HepG2 (cell line): Measurements from ENCODE around the gene EMC1. TPM values are rescaled to one million over a fixed set of nuclear protein-coding genes. Genes with fewer than 3 reads are reported as not detected.

ENCODE experiments used
- ASH2L ChIP-seq: fragments of 300-600, 200-600 bp; sonication (generic); IDR thresholded peaks from 2 replicates; pipeline ENCODE4 v1.7.0; 2017; ENCODE audit warnings: low read depth, mild to moderate bottlenecking, moderate library complexity, mixed read lengths, low read length; ENCODE audit not compliant: insufficient read length
- CENPX ChIP-seq: sonication (generic); formaldehyde crosslinking; IDR thresholded peaks from 2 replicates; pipeline ENCODE4 v1.9.0; 2021; ENCODE audit warnings: mild to moderate bottlenecking, missing genetic modification reagents, moderate library complexity
- EHMT2 ChIP-seq: fragments of 200-600 bp; sonication (generic); IDR thresholded peaks from 2 replicates; pipeline ENCODE4 v1.7.0; 2017; ENCODE audit warnings: antibody characterized with exemption, low read depth, low read length, borderline replicate concordance
- GABPB1 ChIP-seq: IDR thresholded peaks from 2 replicates; pipeline ENCODE4 v1.6.1; 2016; ENCODE audit warnings: mild to moderate bottlenecking, missing genetic modification reagents, moderate library complexity, missing compliant biosample characterization
- GPBP1L1 ChIP-seq: sonication (generic); formaldehyde crosslinking; IDR thresholded peaks from 2 replicates; pipeline ENCODE4 v1.5.0; 2020; ENCODE audit warnings: mild to moderate bottlenecking, missing genetic modification reagents
- KLF11 ChIP-seq: IDR thresholded peaks from 2 replicates; pipeline ENCODE4 v1.6.1; 2016; ENCODE audit warnings: missing compliant biosample characterization
- MED13 ChIP-seq: sonication (generic); formaldehyde crosslinking; IDR thresholded peaks from 2 replicates; pipeline ENCODE4 v1.5.0; 2020; ENCODE audit warnings: missing genetic modification reagents
- NCOA5 ChIP-seq: sonication (generic); formaldehyde crosslinking; IDR thresholded peaks from 2 replicates; pipeline ENCODE4 v1.4.0; 2020; ENCODE audit warnings: missing genetic modification reagents
- NR2F6 ChIP-seq, 2 experiments: IDR thresholded peaks; 2 replicates each; pipeline ENCODE4 v1.6.1; 2016; ENCODE audit warnings: antibody characterized with exemption in 1 of 2, mild to moderate bottlenecking in 1 of 2
- RORA ChIP-seq: sonication (generic); formaldehyde crosslinking; IDR thresholded peaks from 2 replicates; pipeline ENCODE4 v1.5.0; 2020; ENCODE audit warnings: mild to moderate bottlenecking, missing genetic modification reagents, moderate library complexity
- SOX5 ChIP-seq: IDR thresholded peaks from 2 replicates; pipeline ENCODE4 v1.6.1; 2016; ENCODE audit warnings: borderline replicate concordance
- TP53 ChIP-seq: sonication (generic); formaldehyde crosslinking; conservative IDR thresholded peaks from 2 replicates; pipeline ENCODE4 v1.4.0; 2020; ENCODE audit warnings: missing genetic modification reagents
- TSC22D2 ChIP-seq: sonication (generic); formaldehyde crosslinking; IDR thresholded peaks from 2 replicates; pipeline ENCODE4 v1.5.1; 2020; ENCODE audit warnings: missing genetic modification reagents, mild to moderate bottlenecking, borderline replicate concordance
- XRCC5 ChIP-seq: fragments of 200-400 bp; formaldehyde crosslinking; optimal IDR thresholded peaks from 2 replicates; pipeline ENCODE3; 2017; ENCODE audit warnings: mild to moderate bottlenecking, low read length
- ZBTB38 ChIP-seq: sonication (generic); formaldehyde crosslinking; IDR thresholded peaks from 2 replicates; pipeline ENCODE4 v1.5.1; 2020; ENCODE audit warnings: mild to moderate bottlenecking, missing genetic modification reagents
- ZFP36L2 ChIP-seq: sonication (generic); formaldehyde crosslinking; IDR thresholded peaks from 2 replicates; pipeline ENCODE4 v1.4.0; 2020; ENCODE audit warnings: missing genetic modification reagents
- ZKSCAN5 ChIP-seq: sonication (generic); formaldehyde crosslinking; IDR thresholded peaks from 2 replicates; pipeline ENCODE4 v1.5.1; 2020; ENCODE audit warnings: mild to moderate bottlenecking, missing genetic modification reagents
- ZNF3 ChIP-seq: IDR thresholded peaks from 2 replicates; pipeline ENCODE4 v1.7.0; 2017; ENCODE audit warnings: inconsistent platforms
- ZNF333 ChIP-seq: sonication (generic); formaldehyde crosslinking; IDR thresholded peaks from 2 replicates; pipeline ENCODE4 v1.4.0; 2020; ENCODE audit warnings: mild to moderate bottlenecking, missing genetic modification reagents, borderline replicate concordance
- ZNF343 ChIP-seq: sonication (generic); formaldehyde crosslinking; IDR thresholded peaks from 2 replicates; pipeline ENCODE4 v1.4.0; 2020; ENCODE audit warnings: mild to moderate bottlenecking, missing genetic modification reagents
- ZNF362 ChIP-seq: sonication (generic); formaldehyde crosslinking; IDR thresholded peaks from 2 replicates; pipeline ENCODE4 v1.4.0; 2020; ENCODE audit warnings: missing genetic modification reagents, mild to moderate bottlenecking, borderline replicate concordance
- ZNF431 ChIP-seq: sonication (generic); formaldehyde crosslinking; IDR thresholded peaks from 2 replicates; pipeline ENCODE4 v1.9.0; 2022; ENCODE audit warnings: missing genetic modification reagents, low read depth, mild to moderate bottlenecking, borderline replicate concordance
- ZNF451 ChIP-seq: sonication (generic); formaldehyde crosslinking; IDR thresholded peaks from 2 replicates; pipeline ENCODE4 v1.5.0; 2020; ENCODE audit warnings: mild to moderate bottlenecking, missing genetic modification reagents
- ZNF775 ChIP-seq: sonication (generic); formaldehyde crosslinking; IDR thresholded peaks from 2 replicates; pipeline ENCODE4 v1.4.0; 2020; ENCODE audit warnings: missing genetic modification reagents, mild to moderate bottlenecking, moderate library complexity, borderline replicate concordance
- ZNF800 ChIP-seq: sonication (generic); formaldehyde crosslinking; IDR thresholded peaks from 2 replicates; pipeline ENCODE4 v1.4.0; 2020; ENCODE audit warnings: missing genetic modification reagents
- polyA plus RNA-seq, 8 experiments: library from polyadenylated mRNA; depleted of rRNA in 3 of 8; stranded (reverse) in 7 of 8; unstranded in 1 of 8; fragments of >200 nt; fragmentation: Illumina TruSeq in 4 of 8; extraction: Trizol in 4 of 8; gene quantifications; 2 replicates each; pipeline versions ENCODE4 v1.2.1 to v1.2.3, GENCODE V29; 2011 to 2016; ENCODE audit warnings: low read depth in 4 of 8, missing spikeins in 1 of 8, mixed read lengths in 1 of 8; ENCODE audit not compliant: insufficient read depth in 1 of 8
- total RNA-seq, 5 experiments: library from RNA; depleted of rRNA; stranded (reverse); fragments of >200 nt; fragmentation: Illumina TruSeq; extraction: Trizol; gene quantifications; 2 replicates each; pipeline ENCODE4 v1.2.3, GENCODE V29; 2016; ENCODE audit warnings: low read depth in 1 of 5

EMC1 gene
- total and polyA plus RNA-seq, 2 of the 13 experiments (the other 11 are each of a cell fraction or from before 2014, with no cell fraction given) = 38.0 to 61.3 TPM

- TF ChIP-seq ZNF800 (peak; percentile 83), ZNF431 (no peak), ZFP36L2 (CRISPR knock-in tag) (no peak), ZNF333 (CRISPR knock-in tag) (no peak; the same call in 1 of the 2 replicates), ASH2L (peak; percentile 95), CENPX (CRISPR knock-in tag) (no peak), GPBP1L1 (no peak), GABPB1 (CRISPR knock-in tag) (peak; percentile 99), NCOA5 (CRISPR knock-in tag) (no peak), ZNF775 (no peak), RORA (CRISPR knock-in tag) (no peak), ZNF451 (CRISPR knock-in tag) (peak; percentile 83; the same call in 1 of the 2 replicates), TP53 (peak; percentile 76; the same call in 1 of the 2 replicates), ZNF362 (CRISPR knock-in tag) (0 out of 2 replicates have a peak, but pooled peaks have one; percentile 16), ZBTB38 (CRISPR knock-in tag) (peak; percentile 92), ZKSCAN5 (no peak), NR2F6 (IDR thresholded peaks at IDR 0.05) (0 out of 2 replicates have a peak, but pooled peaks have one; percentile 50), NR2F6 (CRISPR knock-in tag; IDR thresholded peaks at IDR 0.05) (peak; percentile 93), SOX5 (CRISPR knock-in tag) (peak; percentile 68), ZNF3 (CRISPR knock-in tag) (no peak), MED13 (CRISPR knock-in tag) (peak; percentile 82), KLF11 (CRISPR knock-in tag) (peak; percentile 55; the same call in 1 of the 2 replicates), ZNF343 (CRISPR knock-in tag) (peak; percentile 72; the same call in 1 of the 2 replicates), XRCC5 (peak; percentile 41), TSC22D2 (CRISPR knock-in tag) (peak; percentile 34; the same call in 1 of the 2 replicates), EHMT2 (no peak)
These were observed 41.1 kb downstream of the EMC1 start, which contains the start of gene UBR4 (continued) for GRCh38 chr1:19209990-19210771.
